ENCODE results near the gene VAV3.

The VAV3 gene

GRCh38 chr1:107625405-107626029, 339.5 kb downstream of the VAV3 start:
- ChIA-PET POLR2A (no interaction called here), CTCF (no interaction called here)
- TF ChIP-seq, protein P1, sequence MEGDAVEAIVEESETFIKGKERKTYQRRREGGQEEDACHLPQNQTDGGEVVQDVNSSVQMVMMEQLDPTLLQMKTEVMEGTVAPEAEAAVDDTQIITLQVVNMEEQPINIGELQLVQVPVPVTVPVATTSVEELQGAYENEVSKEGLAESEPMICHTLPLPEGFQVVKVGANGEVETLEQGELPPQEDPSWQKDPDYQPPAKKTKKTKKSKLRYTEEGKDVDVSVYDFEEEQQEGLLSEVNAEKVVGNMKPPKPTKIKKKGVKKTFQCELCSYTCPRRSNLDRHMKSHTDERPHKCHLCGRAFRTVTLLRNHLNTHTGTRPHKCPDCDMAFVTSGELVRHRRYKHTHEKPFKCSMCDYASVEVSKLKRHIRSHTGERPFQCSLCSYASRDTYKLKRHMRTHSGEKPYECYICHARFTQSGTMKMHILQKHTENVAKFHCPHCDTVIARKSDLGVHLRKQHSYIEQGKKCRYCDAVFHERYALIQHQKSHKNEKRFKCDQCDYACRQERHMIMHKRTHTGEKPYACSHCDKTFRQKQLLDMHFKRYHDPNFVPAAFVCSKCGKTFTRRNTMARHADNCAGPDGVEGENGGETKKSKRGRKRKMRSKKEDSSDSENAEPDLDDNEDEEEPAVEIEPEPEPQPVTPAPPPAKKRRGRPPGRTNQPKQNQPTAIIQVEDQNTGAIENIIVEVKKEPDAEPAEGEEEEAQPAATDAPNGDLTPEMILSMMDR (IDR thresholded peaks at IDR 0.05; ENCODE audit: insufficient read depth, low read length, missing control alignments) = no peak
- H3K4me3 ChIP-seq (ENCODE audit: low read depth, low read length) = no peak overlapping the region
- no peak for DNase-seq (ENCODE audit: low read depth, low spot score)

DNA sequence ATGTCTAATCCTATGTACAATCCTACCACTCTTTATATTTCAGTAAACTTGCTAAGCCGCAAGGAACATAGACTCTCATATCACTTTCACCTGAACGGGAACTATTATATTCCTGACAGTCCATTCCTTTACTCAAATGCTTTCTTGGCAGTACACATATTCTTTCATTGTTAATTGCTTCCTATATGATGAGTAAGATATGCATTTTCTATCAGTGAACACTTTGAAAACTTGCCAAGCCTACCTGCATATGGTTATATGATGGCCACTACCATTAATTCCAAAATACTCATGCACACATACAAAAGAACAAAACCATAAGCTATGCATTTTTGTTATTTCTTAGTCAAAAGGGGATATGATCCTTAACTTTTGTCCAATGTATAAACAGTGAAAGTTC, 341.5 kb downstream of the VAV3 start:
- no peak for DNase-seq (ENCODE audit: low read depth, low spot score)
- TF ChIP-seq, protein P1 (IDR thresholded peaks at IDR 0.05; ENCODE audit: insufficient read depth, low read length, missing control alignments) = no peak
- ChIA-PET CTCF (no interaction called here), POLR2A (no interaction called here)
- no peak overlapping the region for H3K4me3 ChIP-seq (ENCODE audit: low read depth, low read length)

- TF ChIP-seq, protein P1 (IDR thresholded peaks at IDR 0.05; ENCODE audit: insufficient read depth, low read length, missing control alignments) = no peak
- DNase-seq (ENCODE audit: low read depth, low spot score) = peak; percentile 58
- CTCF ChIA-PET = no interaction called here
- H3K4me3 ChIP-seq (ENCODE audit: low read depth, low read length) = no peak overlapping the region
- POLR2A ChIA-PET = no interaction called here
Measured at GRCh38 chr1:107622966-107623365, 342.0 kb downstream of the VAV3 start.

DNA sequence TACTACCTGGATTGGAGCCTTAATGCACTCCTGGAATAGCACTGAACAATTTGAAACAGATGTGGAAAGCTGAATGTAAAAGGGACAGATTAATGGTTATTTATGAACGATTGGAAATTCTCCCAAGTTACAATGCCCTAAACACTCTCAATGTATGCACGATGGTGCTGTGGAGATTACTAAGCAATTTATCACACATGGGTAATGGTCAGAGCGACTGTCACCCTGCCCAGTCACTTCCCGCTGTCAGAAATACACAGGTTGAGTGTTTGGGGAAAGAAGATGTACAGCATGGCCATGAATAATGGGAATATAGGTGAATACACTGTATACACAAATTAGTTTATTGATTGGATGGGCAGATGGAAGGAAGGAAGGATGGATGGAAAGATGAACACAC, 342.4 kb downstream of the VAV3 start:
- no peak for DNase-seq (ENCODE audit: low read depth, low spot score)
- CTCF ChIA-PET = no interaction called here
- POLR2A ChIA-PET = no interaction called here
- H3K4me3 ChIP-seq (ENCODE audit: low read depth, low read length) = no peak overlapping the region
- TF ChIP-seq, protein P1 (IDR thresholded peaks at IDR 0.05; ENCODE audit: insufficient read depth, low read length, missing control alignments) = no peak

GRCh38 chr1:107620753-107621152, 344.2 kb downstream of the VAV3 start:
- POLR2A ChIA-PET = no interaction called here
- TF ChIP-seq, protein P1 (IDR thresholded peaks at IDR 0.05; ENCODE audit: insufficient read depth, low read length, missing control alignments) = no peak
- CTCF ChIA-PET = no interaction called here
- no peak for DNase-seq (ENCODE audit: low read depth, low spot score)
- H3K4me3 ChIP-seq (ENCODE audit: low read depth, low read length) = no peak overlapping the region

DNA sequence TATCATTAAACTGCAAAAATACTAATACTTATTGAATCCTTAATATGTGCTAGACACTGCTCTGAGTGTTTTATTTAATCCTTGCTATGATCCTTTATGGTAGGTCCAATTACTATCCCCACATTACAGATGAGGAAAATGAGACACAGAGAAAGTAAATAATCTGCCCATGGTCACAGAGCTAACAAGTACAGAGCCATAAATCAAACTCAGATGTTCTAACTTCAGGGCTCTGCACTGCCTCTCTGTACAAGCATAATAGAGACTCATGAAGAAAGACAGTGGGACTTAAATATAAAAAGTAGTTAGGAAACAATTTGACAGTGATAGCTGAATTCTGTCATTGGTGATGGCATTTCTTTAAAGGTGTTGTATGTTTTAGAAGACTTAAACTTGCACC, 346.4 kb downstream of the VAV3 start:
- DNase-seq (ENCODE audit: low read depth, low spot score) = no peak

More for the DNA sequence above, 346.4 kb downstream of the VAV3 start:
- TF ChIP-seq, protein P1 (IDR thresholded peaks at IDR 0.05; ENCODE audit: insufficient read depth, low read length, missing control alignments) = no peak
- CTCF ChIA-PET = no interaction called here
- no peak overlapping the region for H3K4me3 ChIP-seq (ENCODE audit: low read depth, low read length)
- POLR2A ChIA-PET = no interaction called here

Measured in AG04449 (cell line).